Stimulated activated CD4-positive, alpha-beta T cell treated with anti-CD3 and anti-CD28 coated beads, TNF-alpha, amount 100 ng/mL, for 1 hour (primary cell): Measurements from ENCODE around the gene EFL1.
"Not testable (repeated sequence)": the region's sequence is repeated elsewhere in the genome, so short reads cannot be mapped to it uniquely, and the experiment has no call there.

ENCODE experiments used
- DNase-seq, 3 donors: peaks; one replicate each; pipeline ENCODE4 v3.0.0-alpha.2; 2020; ENCODE audit warnings: low read depth in 3 of 3, low spot score in 1 of 3

EFL1 gene

GRCh38 chr15:82282386-82282785, 19.9 kb upstream of the EFL1 start:
- not testable (repeated sequence) for DNase-seq

- not testable (repeated sequence) for DNase-seq
Observed at GRCh38 chr15:82281276-82281675, 18.7 kb upstream of the EFL1 start.

GRCh38 chr15:82275410-82275809, 12.9 kb upstream of the EFL1 start:
- no peak for DNase-seq

GRCh38 chr15:82272154-82272553, 9.6 kb upstream of the EFL1 start:
- DNase-seq, result no peak

GRCh38 chr15:82268454-82268853, 5.9 kb upstream of the EFL1 start:
- DNase-seq, result not testable (repeated sequence)

- DNase-seq, result not testable (repeated sequence)
Observed at GRCh38 chr15:82267137-82267536, 4.6 kb upstream of the EFL1 start.

- no peak for DNase-seq
Observed at GRCh38 chr15:82263350-82263749, 816 bp upstream of the EFL1 start.

GRCh38 chr15:82261566-82262421, 740 bp downstream of the EFL1 start:
- peak in 1 of 3 donors; percentile 6 for DNase-seq

GRCh38 chr15:82248261-82248660, 14.3 kb downstream of the EFL1 start:
- not testable (repeated sequence) for DNase-seq

- not testable (repeated sequence) for DNase-seq
Observed at GRCh38 chr15:82245956-82246355, 16.6 kb downstream of the EFL1 start.

GRCh38 chr15:82243644-82244043, 18.9 kb downstream of the EFL1 start:
- not testable (repeated sequence) for DNase-seq

- not testable (repeated sequence) for DNase-seq
Observed at GRCh38 chr15:82241836-82242499, 20.6 kb downstream of the EFL1 start.

- no peak for DNase-seq
Observed at GRCh38 chr15:82239685-82240391, 22.7 kb downstream of the EFL1 start.

- DNase-seq, result not testable (repeated sequence)
Observed at GRCh38 chr15:82237944-82238534, 24.5 kb downstream of the EFL1 start.

- no peak for DNase-seq
Observed at GRCh38 chr15:82231842-82232241, 30.7 kb downstream of the EFL1 start.

- no peak for DNase-seq
Observed at GRCh38 chr15:82231233-82231632, 31.3 kb downstream of the EFL1 start.

- no peak for DNase-seq
Observed at GRCh38 chr15:82228750-82229149, 33.8 kb downstream of the EFL1 start.

GRCh38 chr15:82221535-82221934, 41.0 kb downstream of the EFL1 start:
- not testable (repeated sequence) for DNase-seq

GRCh38 chr15:82216092-82216491, 46.4 kb downstream of the EFL1 start:
- DNase-seq, result not testable (repeated sequence)

GRCh38 chr15:82212201-82212600, 50.3 kb downstream of the EFL1 start:
- DNase-seq, result not testable (repeated sequence)

- DNase-seq, result not testable (repeated sequence)
Observed at GRCh38 chr15:82210066-82210597, 52.4 kb downstream of the EFL1 start.
